CD4-positive, alpha-beta memory T cell (primary cell): ENCODE measurements around the gene ALDH8A1. TPM values are rescaled to one million over a fixed set of nuclear protein-coding genes. Genes with fewer than 3 reads are reported as not detected.

Experiments
- CTCF ChIA-PET: fragments of 350-600 bp; sonication (Branson Sonifier 250); formaldehyde crosslinking; loops from one replicate; lab custom pipeline; 2021; ENCODE audit warnings: inconsistent platforms; ENCODE audit not compliant: partially characterized antibody; lab: Charles Lee
- POLR2A ChIA-PET: fragments of 350-600 bp; sonication (Branson Sonifier 250); formaldehyde crosslinking; loops from one replicate; lab custom pipeline; 2021; ENCODE audit not compliant: partially characterized antibody; lab: Charles Lee
- DNase-seq, 5 donors: peaks; one replicate each; pipeline versions ENCODE4 v3.0.0 to v3.0.0-alpha.2; 2020 to 2022; ENCODE audit warnings: mixed read lengths in 1 of 5
- H3K27ac ChIP-seq: one replicate; pipeline ENCODE4 v1.7.0; 2013; ENCODE audit warnings: low read depth, low read length
- H3K27me3 ChIP-seq: 2 replicates; pipeline ENCODE4 v1.7.0; 2013; ENCODE audit warnings: mild to moderate bottlenecking, low read length, moderate library complexity; ENCODE audit not compliant: insufficient read depth
- H3K36me3 ChIP-seq: 2 replicates; pipeline ENCODE4 v1.7.0; 2013; ENCODE audit warnings: mild to moderate bottlenecking, low read length, moderate library complexity; ENCODE audit not compliant: insufficient read depth
- H3K4me1 ChIP-seq: 2 replicates; pipeline ENCODE4 v1.7.0; 2013; ENCODE audit warnings: mild to moderate bottlenecking, low read length, moderate library complexity; ENCODE audit not compliant: insufficient read depth
- H3K4me3 ChIP-seq, 2 donors: one replicate each; pipeline ENCODE4 v1.7.0; 2013; ENCODE audit warnings: low read length in 2 of 2, mild to moderate bottlenecking in 1 of 2
- H3K9me3 ChIP-seq, 2 donors: one replicate each; pipeline ENCODE4 v1.7.0; 2013; ENCODE audit warnings: low read length in 2 of 2, control low read depth in 1 of 2; ENCODE audit not compliant: control insufficient read depth in 1 of 2
- H3K27ac Mint-ChIP-seq, 7 donors: one replicate each; pipeline ENCODE4 v1.8.0; 2020 to 2021; ENCODE audit warnings: mixed read lengths in 7 of 7, mild to moderate bottlenecking in 6 of 7, inconsistent platforms in 3 of 7, moderate library complexity in 3 of 7
- H3K27me3 Mint-ChIP-seq, 2 donors: one replicate each; pipeline ENCODE4 v1.8.0; 2020 to 2021; ENCODE audit warnings: mixed read lengths in 2 of 2
- H3K36me3 Mint-ChIP-seq, 2 donors: one replicate each; pipeline ENCODE4 v1.8.0; 2020 to 2021; ENCODE audit warnings: mixed read lengths in 2 of 2, inconsistent platforms in 1 of 2, mild to moderate bottlenecking in 1 of 2
- H3K4me1 Mint-ChIP-seq, 4 donors: one replicate each; pipeline ENCODE4 v1.8.0; 2020 to 2021; ENCODE audit warnings: mixed read lengths in 4 of 4, mild to moderate bottlenecking in 1 of 4
- H3K4me3 Mint-ChIP-seq, 8 donors: one replicate each; pipeline ENCODE4 v1.8.0; 2020 to 2021; ENCODE audit warnings: mixed read lengths in 8 of 8, mild to moderate bottlenecking in 7 of 8, moderate library complexity in 6 of 8, inconsistent platforms in 3 of 8
- H3K9me3 Mint-ChIP-seq, 8 donors: one replicate each; pipeline ENCODE4 v1.8.0; 2020 to 2021; ENCODE audit warnings: mixed read lengths in 8 of 8, mild to moderate bottlenecking in 5 of 8, inconsistent platforms in 3 of 8, moderate library complexity in 1 of 8
- intact Hi-C: fragments of 100-400 bp; cut with micrococcal nuclease; formaldehyde crosslinking; loops from one replicate; pipeline ENCODE4 v1.15.1; 2023
- polyA plus RNA-seq, 2 donors: library from polyadenylated mRNA; unstranded; fragments of 300-500 nt; fragmentation: Illumina TruSeq; gene quantifications; one replicate each; pipeline ENCODE4 v1.2.3, GENCODE V29; 2021
- total RNA-seq, 2 experiments: library from RNA; stranded (reverse); gene quantifications; one replicate each; pipeline ENCODE4 v1.2.3, GENCODE V29; 2021

ALDH8A1 gene
- total and polyA plus RNA-seq, 4 experiments from 2014 or later = 2.2 TPM; not detected in 2

- ChIA-PET CTCF (interaction anchor here (0.7 to 3.2 kb wide), 2 partner anchors 10 to 774 kb away, joined by 3 to 16 read pairs; no protein-coding TSS in a partner anchor), POLR2A (no interaction called here)
- Histone ChIP-seq H3K27me3 (no peaks in the 10 kb centered on the region), H3K27ac (no peak overlapping the region), H3K36me3 (no peaks in the 10 kb centered on the region), H3K9me3 (no peaks in the 10 kb centered on the region), H3K4me3 (no peak overlapping the region), H3K4me1 (no peaks in the 10 kb centered on the region)
- Mint-ChIP-seq H3K4me1 (no peaks in the 10 kb centered on the region), H3K27ac (no peak overlapping the region), H3K36me3 (peaks cover 0 to 28% of the 10 kb centered on the region in 2 donors), H3K9me3 (no peaks in the 10 kb centered on the region), H3K4me3 (no peak overlapping the region), H3K27me3 (no peaks in the 10 kb centered on the region)
- no peak for DNase-seq
- intact Hi-C loops = no loop called here
Observed at GRCh38 chr6:134930463-134930862, 19.4 kb downstream of the ALDH8A1 start.

GRCh38 chr6:134928151-134928900 is 21.6 kb downstream of the ALDH8A1 start:
- Mint-ChIP-seq H3K4me3 (no peak overlapping the region), H3K27ac (no peak overlapping the region), H3K9me3 (no peaks in the 10 kb centered on the region), H3K36me3 (peaks cover 0 to 25% of the 10 kb centered on the region in 2 donors), H3K4me1 (no peaks in the 10 kb centered on the region), H3K27me3 (no peaks in the 10 kb centered on the region)
- no peak for DNase-seq
- intact Hi-C loops = no loop called here
- CTCF ChIA-PET = no interaction called here
- POLR2A ChIA-PET = no interaction called here
- H3K27me3 ChIP-seq = no peaks in the 10 kb centered on the region
- H3K36me3 ChIP-seq = no peaks in the 10 kb centered on the region
- H3K9me3 ChIP-seq = no peaks in the 10 kb centered on the region
- H3K4me1 ChIP-seq = no peaks in the 10 kb centered on the region
- no peak overlapping the region for H3K4me3 ChIP-seq
- no peak overlapping the region for H3K27ac ChIP-seq

DNA sequence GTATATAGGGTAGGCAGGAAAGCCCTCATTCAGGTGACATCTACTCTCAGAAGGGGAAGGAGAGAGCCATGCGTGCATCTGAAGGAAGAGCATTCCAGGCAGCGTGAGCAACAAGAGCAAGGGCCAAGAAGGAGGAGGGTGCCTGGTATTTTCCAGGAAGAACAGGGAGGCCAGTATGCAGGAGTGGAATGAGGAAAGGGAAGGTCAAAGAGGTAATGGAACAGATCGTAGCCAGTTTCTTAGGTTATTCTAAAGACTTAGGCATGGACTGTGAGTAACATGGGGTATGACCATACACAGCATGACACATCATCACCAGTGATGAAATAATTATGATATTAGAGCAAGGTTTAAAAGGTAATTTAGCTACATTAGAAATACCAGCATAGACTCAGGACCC is 24.1 kb downstream of the ALDH8A1 start:
- H3K27ac Mint-ChIP-seq = peak overlapping the region in 1 of 7 donors; percentile 5
- H3K27me3 ChIP-seq = no peaks in the 10 kb centered on the region
- no peak overlapping the region for H3K27ac ChIP-seq
- no peaks in the 10 kb centered on the region for H3K4me1 ChIP-seq
- H3K27me3 Mint-ChIP-seq = no peaks in the 10 kb centered on the region
- no peak overlapping the region for H3K4me3 Mint-ChIP-seq
- no peaks in the 10 kb centered on the region for H3K9me3 ChIP-seq
- POLR2A ChIA-PET = no interaction called here
- no peak overlapping the region for H3K4me3 ChIP-seq
- intact Hi-C loops = no loop called here
- no peaks in the 10 kb centered on the region for H3K36me3 ChIP-seq
- CTCF ChIA-PET = interaction anchor here (1.1 to 2.2 kb wide), 2 partner anchors 14 to 19 kb away, joined by 5 to 7 read pairs; no protein-coding TSS in a partner anchor
- H3K4me1 Mint-ChIP-seq = no peaks in the 10 kb centered on the region
- DNase-seq = no peak
- no peaks in the 10 kb centered on the region for H3K9me3 Mint-ChIP-seq
- peaks cover 0 to 19% of the 10 kb centered on the region in 2 donors for H3K36me3 Mint-ChIP-seq

DNA sequence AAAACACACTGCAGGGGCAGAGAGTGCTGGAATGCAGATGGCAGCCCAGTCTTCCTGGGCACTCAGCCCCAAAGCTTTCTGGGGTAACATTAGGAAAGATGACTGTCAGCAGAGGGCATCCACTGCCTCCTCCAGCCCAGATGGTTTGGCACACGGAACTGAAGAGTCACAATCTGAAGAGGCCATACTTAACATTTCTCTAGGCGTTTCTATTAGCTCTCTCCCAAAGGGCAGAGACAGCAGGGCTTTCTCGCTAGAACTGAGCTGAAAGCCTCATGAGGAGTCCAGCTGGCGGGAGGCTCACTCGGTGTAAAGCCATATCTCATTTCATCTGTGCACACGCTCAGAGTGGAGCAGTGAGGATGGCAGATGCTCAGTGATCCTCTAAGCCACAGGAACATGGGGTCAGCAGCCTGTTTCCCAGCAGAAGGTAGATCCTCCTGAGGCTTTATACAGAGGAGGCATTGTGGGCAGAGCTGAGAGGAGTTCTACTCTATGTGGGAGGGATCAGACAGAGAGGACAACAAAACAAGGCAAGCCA is 28.1 kb downstream of the ALDH8A1 start:
- no peaks in the 10 kb centered on the region for H3K27me3 Mint-ChIP-seq
- peak overlapping the region in 1 of 7 donors; percentile 13 for H3K27ac Mint-ChIP-seq
- Histone ChIP-seq H3K4me3 (no peak overlapping the region), H3K4me1 (no peaks in the 10 kb centered on the region), H3K9me3 (no peaks in the 10 kb centered on the region), H3K36me3 (no peaks in the 10 kb centered on the region), H3K27ac (no peak overlapping the region), H3K27me3 (no peaks in the 10 kb centered on the region)
- POLR2A ChIA-PET = no interaction called here
- peaks cover 0 to 17% of the 10 kb centered on the region in 2 donors for H3K36me3 Mint-ChIP-seq
- DNase-seq = no peak
- H3K4me3 Mint-ChIP-seq = no peak overlapping the region
- CTCF ChIA-PET = interaction anchor here (1.2 to 2.3 kb wide), 2 partner anchors 19 to 766 kb away, joined by 3 to 8 read pairs; no protein-coding TSS in a partner anchor
- intact Hi-C loops = no loop called here
- H3K4me1 Mint-ChIP-seq = no peaks in the 10 kb centered on the region
- no peaks in the 10 kb centered on the region for H3K9me3 Mint-ChIP-seq

- POLR2A ChIA-PET = no interaction called here
- H3K36me3 Mint-ChIP-seq = peaks cover 0 to 20% of the 10 kb centered on the region in 2 donors
- Histone ChIP-seq H3K27me3 (no peaks in the 10 kb centered on the region), H3K4me1 (no peaks in the 10 kb centered on the region), H3K9me3 (no peaks in the 10 kb centered on the region), H3K4me3 (no peak overlapping the region), H3K27ac (no peak overlapping the region), H3K36me3 (no peaks in the 10 kb centered on the region)
- no peaks in the 10 kb centered on the region for H3K4me1 Mint-ChIP-seq
- CTCF ChIA-PET = interaction anchor here (1.2 to 2.3 kb wide), 2 partner anchors 19 to 765 kb away, joined by 3 to 8 read pairs; no protein-coding TSS in a partner anchor
- no peaks in the 10 kb centered on the region for H3K9me3 Mint-ChIP-seq
- no peak for DNase-seq
- H3K27ac Mint-ChIP-seq = peak overlapping the region in 1 of 7 donors; percentile 13
- no peaks in the 10 kb centered on the region for H3K27me3 Mint-ChIP-seq
- intact Hi-C loops = no loop called here
- no peak overlapping the region for H3K4me3 Mint-ChIP-seq
Observed at GRCh38 chr6:134921276-134921675, 28.6 kb downstream of the ALDH8A1 start.

- Histone ChIP-seq H3K36me3 (no peaks in the 10 kb centered on the region), H3K27me3 (no peaks in the 10 kb centered on the region), H3K27ac (no peak overlapping the region), H3K4me3 (no peak overlapping the region), H3K9me3 (no peaks in the 10 kb centered on the region), H3K4me1 (no peaks in the 10 kb centered on the region)
- ChIA-PET POLR2A (no interaction called here), CTCF (interaction anchor here (0.7 kb wide), 1 partner anchor 20 kb away, joined by 3 read pairs; no protein-coding TSS in a partner anchor)
- no peaks in the 10 kb centered on the region for H3K9me3 Mint-ChIP-seq
- no peaks in the 10 kb centered on the region for H3K4me1 Mint-ChIP-seq
- no peak for DNase-seq
- H3K36me3 Mint-ChIP-seq = peaks cover 0 to 26% of the 10 kb centered on the region in 2 donors
- H3K27ac Mint-ChIP-seq = no peak overlapping the region
- H3K4me3 Mint-ChIP-seq = no peak overlapping the region
- intact Hi-C loops = no loop called here
- no peaks in the 10 kb centered on the region for H3K27me3 Mint-ChIP-seq
Observed at GRCh38 chr6:134920422-134920821, 29.5 kb downstream of the ALDH8A1 start.

GRCh38 chr6:134918418-134918961 is 31.4 kb downstream of the ALDH8A1 start:
- Histone ChIP-seq H3K27me3 (no peaks in the 10 kb centered on the region), H3K36me3 (no peaks in the 10 kb centered on the region), H3K27ac (no peak overlapping the region), H3K9me3 (no peaks in the 10 kb centered on the region), H3K4me1 (no peaks in the 10 kb centered on the region), H3K4me3 (no peak overlapping the region)
- ChIA-PET CTCF (interaction anchor here (1.3 to 4.9 kb wide), 3 partner anchors 22 to 795 kb away, joined by 3 to 18 read pairs (median 3); no protein-coding TSS in a partner anchor), POLR2A (interaction anchor here (1.1 kb wide), 1 partner anchor 9 kb away, joined by 3 read pairs; no protein-coding TSS in a partner anchor)
- Mint-ChIP-seq H3K36me3 (peaks cover 0 to 26% of the 10 kb centered on the region in 2 donors), H3K4me1 (no peaks in the 10 kb centered on the region), H3K9me3 (no peaks in the 10 kb centered on the region), H3K27ac (no peak overlapping the region), H3K27me3 (no peaks in the 10 kb centered on the region), H3K4me3 (no peak overlapping the region)
- intact Hi-C loops = no loop called here
- DNase-seq = no peak
